Measurements from ENCODE around the gene GADD45GIP1.
A peak's percentile ranks its signal among the peaks of the same experiment; 100 is the strongest.
"Not testable (repeated sequence)": the region's sequence is repeated elsewhere in the genome, so short reads cannot be mapped to it uniquely, and the experiment has no call there.

Gene GADD45GIP1

DNA sequence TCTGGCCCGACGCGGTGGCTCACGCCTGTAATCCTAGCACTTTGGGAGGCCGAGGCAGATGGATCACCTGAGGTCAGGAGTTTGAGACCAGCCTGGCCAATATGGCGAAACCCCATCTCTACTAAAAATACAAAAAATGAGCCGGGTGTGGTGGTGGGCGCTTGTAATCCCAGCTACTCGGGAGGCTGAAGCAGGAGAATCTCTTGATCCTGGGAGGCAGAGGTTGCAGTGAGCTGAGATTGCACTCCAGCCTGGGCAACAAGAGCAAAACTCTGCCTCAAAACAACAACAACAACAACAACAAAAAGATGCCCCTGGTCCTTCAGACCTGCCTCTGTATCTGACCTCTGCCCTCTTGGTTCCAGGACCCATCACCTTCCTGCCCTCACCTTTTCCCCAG lies 1.4 kb downstream of the GADD45GIP1 start:
- not testable (repeated sequence) for DNase-seq

- DNase-seq: no peak
Measured at GRCh38 chr19:12954612-12954962, 2.4 kb downstream of the GADD45GIP1 start.

GRCh38 chr19:12953799-12954611 lies 3.0 kb downstream of the GADD45GIP1 start:
- no peak for DNase-seq

DNA sequence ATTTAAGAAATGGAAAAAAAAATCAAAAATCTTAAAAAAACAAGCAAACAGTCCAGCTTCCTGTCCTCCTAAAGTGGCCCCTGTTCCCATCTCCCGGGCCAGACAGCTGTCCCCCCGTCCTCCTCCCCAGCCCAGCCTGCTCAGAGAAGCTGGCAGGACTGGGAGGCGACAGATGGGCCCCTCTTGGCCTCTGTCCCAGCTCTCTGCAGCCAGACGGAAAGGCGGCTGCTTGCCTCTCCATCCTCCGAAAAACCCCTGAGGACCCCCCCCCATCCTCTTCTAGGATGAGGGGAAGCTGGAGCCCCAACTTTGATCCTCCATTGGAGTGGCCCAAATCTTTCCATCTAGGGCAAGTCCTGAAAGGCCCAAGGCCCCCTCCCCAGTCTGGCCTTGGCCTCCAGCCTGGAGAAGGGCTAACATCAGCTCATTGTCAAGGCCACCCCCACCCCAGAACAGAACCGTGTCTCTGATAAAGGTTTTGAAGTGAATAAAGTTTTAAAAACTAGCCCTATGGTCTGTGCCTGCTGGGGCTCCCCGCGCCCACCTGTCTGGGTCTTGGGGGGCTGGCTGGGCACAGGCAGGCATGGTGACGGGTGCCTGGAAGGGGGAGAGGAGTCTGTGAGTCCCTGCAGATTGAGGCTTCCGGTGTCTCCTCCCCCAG lies 3.8 kb downstream of the GADD45GIP1 start:
- peak in 1 of 2 experiments; percentile 27 for DNase-seq

- DNase-seq: no peak
Measured at GRCh38 chr19:12952488-12953137, 4.4 kb downstream of the GADD45GIP1 start.

DNA sequence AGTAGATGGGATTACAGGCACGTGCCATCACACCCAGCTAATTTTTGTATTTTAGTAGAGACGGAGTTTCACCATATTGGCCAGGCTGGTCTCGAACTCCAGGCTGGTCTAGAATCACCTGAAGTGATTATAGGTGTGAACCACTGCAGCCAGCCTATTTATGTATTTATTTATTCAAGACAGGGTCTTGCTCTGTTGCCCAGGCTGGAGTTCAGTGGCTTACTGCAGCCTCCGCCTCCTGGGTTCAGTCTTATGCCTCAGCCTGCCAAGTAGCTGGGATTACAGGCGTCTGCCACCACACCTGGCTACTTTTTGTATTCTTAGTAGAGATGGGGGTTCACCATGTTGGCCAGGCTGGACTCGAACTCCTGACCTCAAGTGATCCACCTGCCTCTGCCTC lies 5.0 kb downstream of the GADD45GIP1 start:
- DNase-seq: not testable (repeated sequence)

- no peak for DNase-seq
Measured at GRCh38 chr19:12949363-12950283, 7.4 kb downstream of the GADD45GIP1 start.

GRCh38 chr19:12948612-12949362 lies 8.2 kb downstream of the GADD45GIP1 start:
- no peak for DNase-seq

- DNase-seq: no peak
Measured at GRCh38 chr19:12947702-12948611, 9.1 kb downstream of the GADD45GIP1 start.

- DNase-seq: no peak
Measured at GRCh38 chr19:12946731-12947496, 10.1 kb downstream of the GADD45GIP1 start.

DNA sequence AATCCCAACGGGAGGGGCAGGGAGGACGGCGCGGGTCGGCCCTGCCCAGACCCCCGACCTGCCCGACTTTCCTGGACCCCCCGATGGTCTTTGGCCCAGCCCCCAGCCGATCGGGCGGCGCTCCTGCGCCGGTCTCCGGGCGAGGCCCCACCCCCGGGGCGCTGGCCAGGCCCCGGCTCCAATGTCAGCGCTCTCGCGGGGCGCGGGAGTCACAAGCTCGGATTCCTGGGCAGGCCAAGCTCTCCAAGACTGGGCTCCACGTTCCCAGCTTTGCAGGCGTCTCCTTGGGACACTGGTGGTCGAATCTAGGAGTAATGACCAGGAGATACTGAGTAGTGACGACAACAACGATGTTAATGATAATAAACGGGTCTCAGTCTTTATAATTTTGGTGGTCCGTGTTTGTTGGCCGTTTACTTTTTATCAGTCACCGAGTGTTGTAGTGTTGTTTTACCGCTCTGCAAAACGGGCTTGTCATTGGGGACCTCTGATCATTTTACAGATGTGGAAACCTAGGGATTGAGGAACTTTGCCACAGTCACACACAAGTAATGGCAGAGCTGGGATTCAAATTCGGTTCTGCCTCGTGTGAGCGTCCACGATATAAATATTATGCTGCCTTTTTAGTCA lies 10.8 kb downstream of the GADD45GIP1 start:
- peak; percentile 16 to 64 for DNase-seq

DNA sequence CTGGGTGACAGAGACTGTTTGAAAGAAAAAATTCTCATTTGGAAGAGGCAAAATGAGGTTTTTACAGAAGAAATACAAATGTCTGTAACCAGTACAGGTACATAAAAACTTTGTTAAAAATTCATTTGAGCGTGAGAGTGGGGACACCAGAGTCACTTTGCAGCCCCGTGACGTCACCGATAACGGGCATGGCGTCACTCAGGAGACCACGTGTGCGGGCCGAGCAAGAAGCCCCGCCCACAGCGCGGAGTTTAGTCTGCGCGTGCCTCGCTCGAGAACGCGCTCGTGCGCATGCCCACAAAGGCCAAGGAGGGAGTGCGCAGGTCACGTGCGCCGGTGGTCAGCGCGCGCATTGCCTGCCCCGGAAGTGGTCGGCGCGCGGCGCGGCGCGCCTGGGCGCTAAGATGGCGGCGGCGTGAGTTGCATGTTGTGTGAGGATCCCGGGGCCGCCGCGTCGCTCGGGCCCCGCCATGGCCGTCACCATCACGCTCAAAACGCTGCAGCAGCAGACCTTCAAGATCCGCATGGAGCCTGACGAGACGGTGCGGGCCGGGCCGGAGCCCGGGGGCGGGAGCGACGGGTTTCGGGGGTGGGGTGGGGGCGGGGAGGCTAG lies 11.4 kb downstream of the GADD45GIP1 start, which contains the start of gene RAD23A:
TSS of gene RAD23A (plus strand) at position 384 of the 613 bp plus-strand sequence. CDS start at position 471, 87 bp downstream.
- DNase-seq: peak; percentile 95 to 97

GRCh38 chr19:12944104-12944674 lies 12.8 kb downstream of the GADD45GIP1 start:
- no peak for DNase-seq

GRCh38 chr19:12943437-12944044 lies 13.5 kb downstream of the GADD45GIP1 start:
- no peak for DNase-seq

- DNase-seq: no peak
Measured at GRCh38 chr19:12940897-12941296, 16.1 kb downstream of the GADD45GIP1 start.

DNA sequence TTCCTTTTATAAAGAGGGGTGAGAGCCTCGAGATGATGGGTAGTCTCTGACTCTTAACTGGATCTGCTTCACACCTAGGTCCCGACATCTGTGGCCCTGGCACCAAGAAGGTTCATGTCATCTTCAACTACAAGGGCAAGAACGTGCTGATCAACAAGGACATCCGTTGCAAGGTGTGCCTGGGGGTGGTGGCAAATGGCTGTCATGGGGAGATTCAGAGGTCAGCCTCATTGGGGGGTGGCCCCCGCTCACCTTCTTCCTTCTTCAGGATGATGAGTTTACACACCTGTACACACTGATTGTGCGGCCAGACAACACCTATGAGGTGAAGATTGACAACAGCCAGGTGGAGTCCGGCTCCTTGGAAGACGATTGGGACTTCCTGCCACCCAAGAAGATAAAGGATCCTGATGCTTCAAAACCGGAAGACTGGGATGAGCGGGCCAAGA lies 17.0 kb downstream of the GADD45GIP1 start:
- no peak for DNase-seq

GRCh38 chr19:12938779-12939601 lies 18.0 kb downstream of the GADD45GIP1 start:
- no peak for DNase-seq

All from SHP77 (cell line).